Sigmoid colon (tissue), 4 donors: ENCODE results near the gene PTPRD.

Experiments used
- CTCF ChIP-seq, 4 experiments: fragments of 450-650 bp in 3 of 4; fragments of 200-600 bp in 1 of 4; IDR thresholded peaks; one replicate each; pipeline ENCODE4 v1.5.1; 2016 to 2019; ENCODE audit warnings: antibody characterized with exemption in 4 of 4, mild to moderate bottlenecking in 3 of 4, moderate library complexity in 2 of 4
- EP300 ChIP-seq, 4 donors: sonication (generic); formaldehyde crosslinking; IDR thresholded peaks; one replicate each; pipeline ENCODE4 v1.6.1; 2017; ENCODE audit warnings: antibody characterized with exemption in 4 of 4
- POLR2A ChIP-seq, 2 donors: fragments of 450-650 bp; IDR thresholded peaks; one replicate each; pipeline ENCODE4 v1.6.1; 2016; ENCODE audit warnings: antibody characterized with exemption in 2 of 2, mild to moderate bottlenecking in 2 of 2, moderate library complexity in 2 of 2

DNA sequence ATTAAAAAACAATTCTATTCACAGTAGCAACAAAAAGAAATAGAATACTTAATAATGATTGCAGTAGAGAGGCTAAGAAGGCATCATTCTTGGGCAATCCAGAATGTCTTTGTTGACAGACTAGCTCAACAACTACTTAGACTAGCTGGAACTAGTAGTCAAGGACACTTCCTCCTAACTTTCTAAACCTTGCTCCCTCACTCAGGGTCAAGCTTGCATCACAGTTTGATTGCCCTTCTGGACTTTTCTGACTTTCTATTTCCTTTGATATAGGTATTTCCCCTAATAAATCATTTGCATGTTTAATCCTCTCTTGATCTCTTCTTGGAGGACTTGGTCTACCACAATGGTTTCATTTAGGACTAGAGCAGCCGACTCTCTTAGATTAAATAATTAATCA lies 1107.9 kb downstream of the PTPRD start:
- TF ChIP-seq CTCF (IDR thresholded peaks at IDR 0.05) (no peak), POLR2A (IDR thresholded peaks at IDR 0.05) (no peak), EP300 (IDR thresholded peaks at IDR 0.05) (no peak)
